Subcutaneous abdominal adipose tissue (tissue), 5 donors: Measurements from ENCODE around the gene CELA3B.
"Not testable (repeated sequence)": the region's sequence is repeated elsewhere in the genome, so short reads cannot be mapped to it uniquely, and the experiment has no call there.

Experiments used
- H3K27ac ChIP-seq: one replicate; pipeline ENCODE4 v1.7.0; 2013; ENCODE audit warnings: low read depth, mild to moderate bottlenecking, inconsistent platforms, low read length, moderate library complexity
- H3K27me3 ChIP-seq, 5 donors: one replicate each; pipeline ENCODE4 v1.7.0; 2013; ENCODE audit warnings: low read length in 5 of 5, inconsistent platforms in 1 of 5; ENCODE audit not compliant: control insufficient read depth in 5 of 5, insufficient read depth in 4 of 5
- H3K36me3 ChIP-seq, 5 donors: one replicate each; pipeline ENCODE4 v1.7.0; 2013; ENCODE audit warnings: low read length in 5 of 5; ENCODE audit not compliant: control insufficient read depth in 5 of 5, insufficient read depth in 5 of 5
- H3K4me1 ChIP-seq, 5 donors: one replicate each; pipeline ENCODE4 v1.7.0; 2013; ENCODE audit warnings: low read length in 5 of 5, mild to moderate bottlenecking in 3 of 5, moderate library complexity in 1 of 5; ENCODE audit not compliant: control insufficient read depth in 5 of 5, insufficient read depth in 5 of 5
- H3K4me3 ChIP-seq, 5 donors: one replicate each; pipeline ENCODE4 v1.7.0; 2013; ENCODE audit warnings: low read length in 5 of 5, low read depth in 1 of 5
- H3K9ac ChIP-seq, 5 donors: one replicate each; pipeline ENCODE4 v1.7.0; 2013; ENCODE audit warnings: low read length in 5 of 5, mild to moderate bottlenecking in 4 of 5, moderate library complexity in 3 of 5
- H3K9me3 ChIP-seq, 5 donors: one replicate each; pipeline ENCODE4 v1.7.0; 2013; ENCODE audit warnings: low read length in 5 of 5; ENCODE audit not compliant: control insufficient read depth in 5 of 5
- donor health status: healthy.
- donor health status: healthy.
- donor health status: healthy.
- donor health status: healthy.
- donor health status: healthy.

Gene CELA3B, protein sequence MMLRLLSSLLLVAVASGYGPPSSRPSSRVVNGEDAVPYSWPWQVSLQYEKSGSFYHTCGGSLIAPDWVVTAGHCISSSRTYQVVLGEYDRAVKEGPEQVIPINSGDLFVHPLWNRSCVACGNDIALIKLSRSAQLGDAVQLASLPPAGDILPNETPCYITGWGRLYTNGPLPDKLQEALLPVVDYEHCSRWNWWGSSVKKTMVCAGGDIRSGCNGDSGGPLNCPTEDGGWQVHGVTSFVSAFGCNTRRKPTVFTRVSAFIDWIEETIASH

DNA sequence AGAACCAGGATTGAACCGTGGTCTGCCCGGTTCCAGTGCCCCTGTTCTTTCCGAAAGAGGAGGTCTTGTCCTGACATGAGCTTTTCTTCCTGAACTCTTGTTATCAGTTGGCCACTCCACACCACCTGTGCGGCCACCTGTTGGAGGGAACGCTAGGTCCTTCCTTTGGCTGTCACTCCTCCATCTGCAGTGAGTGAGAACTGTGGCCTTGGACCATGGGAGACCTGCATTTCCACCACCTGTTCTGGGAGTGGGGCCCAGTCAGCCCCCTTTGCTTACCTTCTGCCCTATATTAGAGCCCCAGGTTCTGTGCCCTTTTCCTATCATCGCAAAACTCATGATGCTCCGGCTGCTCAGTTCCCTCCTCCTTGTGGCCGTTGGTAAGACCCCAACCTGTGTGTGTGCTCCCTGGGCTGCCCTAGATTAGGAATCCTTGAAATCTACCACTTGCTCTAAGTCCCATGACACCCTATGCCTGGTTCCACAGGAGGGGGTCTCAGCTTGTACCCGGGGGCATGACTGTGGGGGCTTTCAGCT is at the start of gene CELA3B:
Gene CELA3B (plus strand): TSS at position 320 of the 537 bp plus-strand sequence. CDS start 18 bp downstream, at position 338.
- not testable (repeated sequence) for H3K9ac ChIP-seq, H3K27me3 ChIP-seq, H3K4me1 ChIP-seq, H3K4me3 ChIP-seq, H3K36me3 ChIP-seq, H3K9me3 ChIP-seq, H3K27ac ChIP-seq

DNA sequence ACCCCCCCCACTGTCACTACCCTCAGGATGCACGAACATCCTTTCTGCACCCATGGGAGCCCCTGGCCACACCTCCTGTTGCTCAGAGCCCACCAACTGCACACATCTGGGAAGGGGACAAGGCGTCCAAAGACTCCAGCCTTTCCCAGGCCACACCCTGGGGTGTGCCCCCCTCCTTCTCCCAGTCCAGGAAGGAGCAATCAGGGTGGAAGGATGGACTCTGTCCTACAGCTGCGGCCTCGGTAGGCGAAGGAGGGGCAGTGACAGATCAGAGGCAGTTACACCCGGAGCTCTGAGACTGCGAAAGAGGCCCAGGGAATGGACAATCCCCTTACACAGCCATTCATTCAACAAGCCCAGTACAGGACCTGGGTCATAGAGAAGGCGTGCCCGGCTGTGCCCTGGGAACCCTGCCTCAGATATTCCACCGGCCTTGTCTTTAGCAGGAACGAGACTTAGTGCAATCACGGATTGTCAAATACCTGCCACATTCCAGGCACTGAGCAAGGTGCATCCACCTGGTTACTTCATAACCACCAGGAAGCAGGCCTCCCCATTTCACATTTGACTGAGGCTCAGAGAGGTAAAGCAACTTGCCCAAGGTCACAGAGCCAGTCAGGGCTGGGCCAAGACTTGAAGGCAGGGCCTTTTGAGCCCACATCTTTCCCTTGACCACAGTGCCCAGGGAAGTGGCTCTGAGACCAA is 49.1 kb upstream of the CELA3B start:
- Histone ChIP-seq H3K9me3 (no peaks in the 10 kb centered on the region), H3K27me3 (no peaks in the 10 kb centered on the region), H3K36me3 (peaks cover 0 to 29% (median 4%) of the 10 kb centered on the region in 5 donors), H3K4me3 (peak overlapping the region in 2 of 5 donors; percentile 10 to 22), H3K27ac (peak overlapping the region; percentile 95), H3K9ac (peak overlapping the region in 3 of 5 donors; percentile 14 to 68 (median 30)), H3K4me1 (peaks cover 45 to 98% (median 88%) of the 10 kb centered on the region in 5 donors)

DNA sequence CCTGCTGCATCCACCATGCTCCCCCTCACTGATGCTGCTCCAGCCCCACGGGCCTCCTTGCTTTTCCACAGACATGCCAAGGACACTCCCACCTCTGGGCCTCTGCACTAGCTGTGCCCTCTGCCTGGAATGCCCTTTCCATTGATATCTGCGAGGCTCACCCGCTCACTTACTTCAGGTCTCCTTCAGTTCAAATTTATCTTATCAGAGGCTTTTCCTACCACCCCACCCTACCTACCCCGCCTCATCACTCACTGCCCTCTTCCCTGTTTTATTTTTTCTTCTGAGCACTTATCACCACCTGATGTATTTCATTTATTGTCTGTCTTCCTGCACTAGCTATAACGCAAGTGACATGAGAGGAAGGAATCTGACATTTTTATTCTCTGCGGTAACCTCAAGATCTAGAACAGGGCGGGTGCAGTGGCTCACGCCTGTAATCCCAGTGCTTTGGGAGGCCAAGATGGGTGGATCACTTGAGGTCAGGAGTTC is 46.7 kb upstream of the CELA3B start:
- H3K4me3 ChIP-seq = no peak overlapping the region
- peaks cover 0 to 28% (median 4%) of the 10 kb centered on the region in 5 donors for H3K36me3 ChIP-seq
- H3K9me3 ChIP-seq = no peaks in the 10 kb centered on the region
- H3K27me3 ChIP-seq = no peaks in the 10 kb centered on the region
- peak overlapping the region; percentile 100 for H3K27ac ChIP-seq
- peak overlapping the region in 2 of 5 donors; percentile 23 to 26 for H3K9ac ChIP-seq
- peaks cover 37 to 94% (median 90%) of the 10 kb centered on the region in 5 donors for H3K4me1 ChIP-seq

DNA sequence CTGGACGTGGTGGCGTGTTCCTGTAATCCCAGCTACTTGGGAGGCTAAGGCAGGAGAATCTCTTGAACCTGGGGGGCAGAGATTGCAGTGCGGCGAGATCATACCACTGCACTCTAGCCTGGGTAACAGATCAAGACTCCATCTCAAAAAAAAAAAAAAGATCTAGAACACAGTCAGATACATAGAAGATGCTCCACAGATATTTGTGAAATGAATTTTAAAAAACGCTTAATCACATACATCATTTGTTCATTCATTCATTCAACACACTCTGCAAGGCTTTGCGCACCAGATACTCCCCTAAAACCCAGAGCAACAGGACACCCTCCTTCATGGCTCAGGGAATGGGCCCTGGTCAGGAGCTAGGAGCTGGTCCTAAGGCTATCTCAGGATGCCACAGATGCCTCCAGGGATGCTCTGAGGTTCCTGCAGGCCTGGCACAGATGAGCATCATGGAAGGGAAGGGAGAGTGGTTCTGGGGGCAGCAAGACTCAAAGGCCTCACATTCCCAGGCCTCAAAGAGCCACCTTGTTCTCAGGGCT is 46.1 kb upstream of the CELA3B start:
- Histone ChIP-seq H3K4me1 (peaks cover 32 to 94% (median 90%) of the 10 kb centered on the region in 5 donors), H3K4me3 (peak overlapping the region in 4 of 5 donors; percentile 33 to 97 (median 45)), H3K9me3 (no peaks in the 10 kb centered on the region), H3K27me3 (no peaks in the 10 kb centered on the region), H3K36me3 (peaks cover 0 to 26% (median 4%) of the 10 kb centered on the region in 5 donors), H3K9ac (peak overlapping the region in 4 of 5 donors; percentile 41 to 89 (median 61)), H3K27ac (peak overlapping the region; percentile 100)

DNA sequence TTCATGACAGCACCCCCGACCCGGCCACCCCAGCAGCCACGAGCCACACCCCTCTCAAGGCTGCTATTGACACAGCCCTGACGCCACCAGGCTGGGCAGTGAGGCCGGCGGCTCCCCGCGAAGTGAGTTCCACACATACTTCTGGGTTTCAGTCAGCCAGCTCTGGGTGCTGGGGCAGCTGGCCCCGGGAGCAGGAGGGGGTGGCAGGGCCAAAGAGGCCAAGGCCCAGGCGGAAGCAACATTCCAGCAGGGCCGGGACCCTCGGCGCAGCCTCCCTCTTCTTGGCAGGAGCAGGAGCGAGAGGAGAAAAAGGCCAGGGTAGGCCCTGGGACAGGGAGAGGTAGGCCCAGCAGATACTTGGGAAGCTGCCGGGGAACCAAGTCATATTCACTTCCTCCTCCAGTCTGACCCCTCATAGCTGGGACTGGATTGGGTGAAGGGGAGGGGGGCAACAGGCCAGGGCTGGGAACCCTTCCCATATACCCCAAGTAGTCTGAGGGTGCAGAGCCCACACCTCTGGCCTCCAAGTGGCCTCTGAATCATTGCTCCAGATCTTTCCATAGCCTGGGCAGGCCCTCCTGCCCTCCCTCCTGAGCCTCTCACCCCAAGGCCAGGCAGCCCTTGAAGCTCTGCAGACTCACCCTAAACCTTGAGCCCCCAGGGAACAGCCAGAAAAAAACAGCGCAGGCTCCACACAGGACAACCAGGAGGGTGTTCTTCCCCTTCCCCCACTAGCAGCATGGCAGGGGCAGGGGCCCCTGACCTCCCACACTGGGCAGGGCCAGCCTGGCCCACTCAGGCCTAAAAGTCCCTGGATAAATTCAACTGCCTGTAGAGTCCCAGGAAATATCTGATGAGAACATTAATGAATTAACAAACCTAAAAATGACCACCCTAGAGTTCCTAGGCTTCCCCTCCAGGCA is 45.4 kb upstream of the CELA3B start:
- Histone ChIP-seq H3K4me1 (peaks cover 26 to 94% (median 90%) of the 10 kb centered on the region in 5 donors), H3K4me3 (peak overlapping the region in 4 of 5 donors; percentile 25 to 97 (median 36))

DNA sequence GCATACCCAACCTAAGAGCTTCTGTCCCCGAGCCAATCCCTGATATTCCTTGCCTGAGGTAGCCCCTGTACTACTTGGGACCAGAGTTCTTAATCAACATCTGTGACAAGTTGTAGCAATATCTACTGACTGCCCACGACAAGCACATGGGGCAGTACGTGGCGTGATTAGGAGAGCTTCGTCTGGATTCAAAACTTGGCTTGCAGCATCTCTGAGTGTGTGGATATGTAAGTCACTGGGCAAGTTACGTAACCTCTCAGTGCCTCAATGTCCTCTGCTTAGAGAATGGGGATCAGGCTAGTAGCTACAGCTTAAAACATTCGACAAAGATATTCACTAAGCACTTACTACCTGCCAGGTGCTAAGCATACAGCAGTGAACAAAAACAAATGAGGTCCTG is 44.7 kb upstream of the CELA3B start:
- Histone ChIP-seq H3K9ac (peak overlapping the region; percentile 41 to 89 (median 78)), H3K4me1 (peaks cover 24 to 91% (median 86%) of the 10 kb centered on the region in 5 donors), H3K27ac (peak overlapping the region; percentile 100), H3K36me3 (peaks cover 0 to 26% (median 4%) of the 10 kb centered on the region in 5 donors), H3K4me3 (peak overlapping the region; percentile 12 to 97 (median 33)), H3K27me3 (no peaks in the 10 kb centered on the region), H3K9me3 (no peaks in the 10 kb centered on the region)

More for the DNA sequence above, 45.4 kb upstream of the CELA3B start:
- H3K9me3 ChIP-seq = no peaks in the 10 kb centered on the region
- H3K9ac ChIP-seq = peak overlapping the region; percentile 41 to 89 (median 78)
- H3K36me3 ChIP-seq = peaks cover 0 to 26% (median 4%) of the 10 kb centered on the region in 5 donors
- H3K27ac ChIP-seq = peak overlapping the region; percentile 100
- no peaks in the 10 kb centered on the region for H3K27me3 ChIP-seq

DNA sequence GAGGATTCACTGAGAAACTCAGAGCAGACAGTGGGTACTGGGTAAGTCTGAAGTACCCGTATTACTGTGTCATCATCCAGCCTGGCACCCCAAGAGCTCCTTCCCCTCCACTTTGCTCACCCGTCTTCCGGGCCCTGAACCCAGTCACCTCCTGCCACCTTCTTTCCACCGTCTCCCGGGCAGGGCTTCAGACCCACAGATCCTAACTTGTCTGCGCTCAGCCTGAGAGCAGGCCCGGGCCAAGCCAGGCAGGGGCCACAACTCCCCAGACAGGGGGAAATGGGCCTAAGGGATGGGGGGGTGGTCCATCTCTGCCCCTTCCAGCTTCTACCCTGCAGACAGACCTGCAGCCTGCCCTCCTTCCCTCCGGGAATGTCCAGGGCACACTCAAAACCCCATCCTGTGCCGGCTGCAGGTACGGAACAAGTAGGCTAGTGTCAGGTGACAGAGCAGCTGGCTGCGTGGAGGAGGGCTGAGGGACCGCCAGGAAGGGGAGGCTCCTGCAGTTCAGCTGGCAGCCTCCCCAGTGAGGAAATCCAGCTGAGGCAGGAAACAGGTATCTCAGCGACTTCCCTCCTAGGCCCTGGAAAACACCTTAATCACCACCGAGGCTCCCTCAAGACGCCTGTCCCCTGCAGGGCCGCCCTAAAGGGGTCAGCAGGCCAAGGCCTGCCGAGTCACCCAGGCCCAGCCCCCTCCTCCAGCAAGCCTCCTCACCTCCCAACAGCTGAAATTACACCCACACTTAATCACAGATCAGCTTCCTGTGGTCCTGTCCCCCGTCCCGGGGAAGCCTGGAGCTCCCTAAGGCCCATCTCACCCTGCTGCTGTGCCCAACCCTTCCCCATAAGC is 43.2 kb upstream of the CELA3B start:
- Histone ChIP-seq H3K9me3 (no peaks in the 10 kb centered on the region), H3K9ac (peak overlapping the region in 4 of 5 donors; percentile 61 to 78 (median 76)), H3K4me3 (peak overlapping the region; percentile 58 to 97 (median 96)), H3K4me1 (peaks cover 25 to 85% (median 83%) of the 10 kb centered on the region in 5 donors), H3K27ac (peak overlapping the region; percentile 100), H3K27me3 (no peaks in the 10 kb centered on the region), H3K36me3 (peaks cover 0 to 20% (median 0%) of the 10 kb centered on the region in 5 donors)

DNA sequence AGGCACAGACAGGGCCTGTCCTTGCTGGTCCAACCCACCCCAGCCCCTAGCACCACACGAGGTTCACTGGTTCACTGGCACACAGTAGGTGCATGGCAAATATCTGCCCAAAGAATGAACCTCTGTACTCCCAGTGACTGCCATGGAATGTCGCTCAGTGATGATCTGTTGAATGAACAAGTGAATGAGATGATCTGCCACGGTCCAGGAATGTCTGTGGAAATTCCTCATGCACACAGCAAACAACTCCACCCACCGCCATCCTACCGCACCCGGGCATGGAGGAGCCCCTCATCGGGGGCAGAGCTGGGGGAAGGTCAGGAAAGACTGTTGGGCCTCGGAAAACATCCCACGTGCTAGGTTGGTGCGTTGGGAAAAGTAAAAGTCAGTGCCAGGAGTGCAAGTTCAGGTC is 41.4 kb upstream of the CELA3B start:
- Histone ChIP-seq H3K4me3 (peak overlapping the region; percentile 90 to 99 (median 97)), H3K9me3 (no peaks in the 10 kb centered on the region), H3K27ac (peak overlapping the region; percentile 100), H3K9ac (peak overlapping the region; percentile 85 to 98 (median 90)), H3K4me1 (peaks cover 30 to 92% (median 86%) of the 10 kb centered on the region in 5 donors), H3K27me3 (no peaks in the 10 kb centered on the region), H3K36me3 (peaks cover 0 to 11% (median 0%) of the 10 kb centered on the region in 5 donors)
